Vagina (tissue), 2 donors: ENCODE measurements around the gene TMEM134. TPM values are rescaled to one million over a fixed set of nuclear protein-coding genes. Genes with fewer than 3 reads are reported as not detected.

ENCODE experiments used
- DNase-seq, 2 donors: peaks; one replicate each; pipeline ENCODE4 v3.0.0-alpha.2; 2017; ENCODE audit errors: extremely low spot score in 2 of 2
- H3K27ac ChIP-seq: fragments of 200-600 bp; sonication (generic); one replicate; pipeline ENCODE4 v1.5.1; 2019
- H3K27me3 ChIP-seq: fragments of 200-600 bp; sonication (generic); one replicate; pipeline ENCODE4 v1.5.1; 2019
- H3K36me3 ChIP-seq, 2 donors: fragments of 200-600 bp; sonication (generic); one replicate each; pipeline ENCODE4 v1.5.1; 2017 to 2019
- H3K4me1 ChIP-seq: fragments of 200-600 bp; sonication (generic); one replicate; pipeline ENCODE4 v1.5.1; 2019
- H3K4me3 ChIP-seq, 2 donors: fragments of 200-600 bp; sonication (generic); 1 replicate in 1 of 2; 2 replicates in 1 of 2; pipeline ENCODE4 v1.5.1; 2016 to 2019
- H3K9me3 ChIP-seq: fragments of 200-600 bp; sonication (generic); one replicate; pipeline ENCODE4 v1.5.1; 2019
- POLR2A ChIP-seq, 2 donors: fragments of 450-650 bp; IDR thresholded peaks; one replicate each; pipeline ENCODE4 v1.6.1; 2017; ENCODE audit warnings: antibody characterized with exemption in 2 of 2, mild to moderate bottlenecking in 2 of 2, moderate library complexity in 2 of 2
- POLR2AphosphoS5 ChIP-seq, 2 donors: sonication (generic); formaldehyde crosslinking; IDR thresholded peaks; one replicate each; pipeline ENCODE4 v1.9.0; 2017; ENCODE audit warnings: antibody characterized with exemption in 2 of 2, mild to moderate bottlenecking in 2 of 2, low read depth in 1 of 2; ENCODE audit not compliant: insufficient read depth in 1 of 2
- intact Hi-C: fragments of 100-400 bp; cut with DNase I; formaldehyde crosslinking; loops from one replicate; pipeline ENCODE4 v1.15.1; 2023
- microRNA-seq: library from miRNA; unstranded; fragments of <30 nt; microRNA quantifications from one replicate; pipeline ENCODE4, GENCODE V29; 2017; ENCODE audit warnings: borderline number of aligned reads, borderline replicate concordance
- small RNA-seq: library from RNA; depleted of rRNA; stranded (forward); fragments of <200 nt; gene quantifications from one replicate; pipeline ENCODE3, GENCODE V24; 2016
- total RNA-seq: library from RNA; depleted of rRNA; stranded (reverse); fragments of >200 nt; gene quantifications from one replicate; pipeline ENCODE4 v1.2.3, GENCODE V29; 2016
- TF ChIP-seq, protein P1 (sequence below), 3 experiments: fragments of 450-650 bp in 2 of 3; fragments of 200-600 bp in 1 of 3; sonication (generic) in 1 of 3; IDR thresholded peaks; one replicate each; pipeline ENCODE4 v1.5.1; 2017 to 2019; ENCODE audit warnings: antibody characterized with exemption in 3 of 3, mild to moderate bottlenecking in 2 of 3, moderate library complexity in 2 of 3

The TMEM134 gene
- total RNA-seq, 1 donor from 2014 or later: 88.6 TPM

DNA sequence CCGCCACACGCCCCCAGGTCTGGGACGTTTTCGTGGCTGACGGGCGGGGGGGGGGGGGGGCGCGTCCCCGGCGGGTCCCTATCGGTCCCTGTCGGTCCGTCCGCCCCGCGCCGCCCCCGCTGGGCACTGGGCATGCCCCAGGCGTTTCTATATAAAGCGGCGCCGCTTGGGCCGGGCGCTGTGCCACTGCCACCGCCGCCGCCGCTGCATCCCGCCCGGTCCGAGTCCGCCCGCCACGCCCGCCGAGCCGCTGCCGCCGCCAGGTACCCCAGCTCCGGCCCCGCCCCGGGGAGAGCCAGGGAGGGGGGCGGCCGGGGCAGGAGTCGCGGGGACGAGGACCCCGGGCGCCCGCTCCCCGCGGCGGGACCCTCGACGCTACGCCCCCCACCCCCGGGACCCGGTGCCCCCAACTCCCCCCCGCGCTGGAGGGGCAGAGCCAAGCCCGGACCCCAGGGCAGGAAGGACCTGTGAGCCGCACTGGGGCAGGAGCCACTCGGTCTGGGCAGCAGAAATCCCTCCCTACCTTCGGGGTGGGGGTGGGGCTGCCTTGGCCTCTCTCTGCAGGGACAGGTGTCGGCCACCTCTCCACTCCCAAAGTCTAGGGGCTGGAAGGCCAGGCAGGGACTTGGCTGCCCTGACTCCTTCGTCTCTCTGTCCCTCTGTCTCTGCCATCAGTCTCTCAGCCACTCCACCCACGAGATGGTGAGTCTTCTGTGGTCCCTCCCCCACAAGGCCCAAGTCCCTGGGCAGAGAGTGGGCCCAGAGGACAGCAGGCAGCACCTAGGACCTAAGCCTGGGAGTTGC lies 53.3 kb downstream of the TMEM134 start, which contains the start of gene CARNS1:
Gene CARNS1, plus strand, starts transcription at position 178 of the 804 bp plus-strand sequence. Its CDS starts 522 bp downstream, at position 700.
- Histone ChIP-seq H3K27me3 (peaks cover 5% of the 10 kb centered on the region), H3K4me1 (peaks cover 57% of the 10 kb centered on the region), H3K4me3 (peak within 1 kb of the TSS; percentile 29 to 46), H3K27ac (peak within 1 kb of the TSS; percentile 33), H3K36me3 (no peaks in the 10 kb centered on the region), H3K9me3 (no peaks in the 10 kb centered on the region)
- DNase-seq: no peak
- intact Hi-C loops: no loop called here
- TF ChIP-seq POLR2A (IDR thresholded peaks at IDR 0.05) (no peak), POLR2AphosphoS5 (IDR thresholded peaks at IDR 0.05; ENCODE audit: insufficient read depth in 1 of 2, low read depth in 1 of 2) (no peak)
- TF ChIP-seq, protein P1, sequence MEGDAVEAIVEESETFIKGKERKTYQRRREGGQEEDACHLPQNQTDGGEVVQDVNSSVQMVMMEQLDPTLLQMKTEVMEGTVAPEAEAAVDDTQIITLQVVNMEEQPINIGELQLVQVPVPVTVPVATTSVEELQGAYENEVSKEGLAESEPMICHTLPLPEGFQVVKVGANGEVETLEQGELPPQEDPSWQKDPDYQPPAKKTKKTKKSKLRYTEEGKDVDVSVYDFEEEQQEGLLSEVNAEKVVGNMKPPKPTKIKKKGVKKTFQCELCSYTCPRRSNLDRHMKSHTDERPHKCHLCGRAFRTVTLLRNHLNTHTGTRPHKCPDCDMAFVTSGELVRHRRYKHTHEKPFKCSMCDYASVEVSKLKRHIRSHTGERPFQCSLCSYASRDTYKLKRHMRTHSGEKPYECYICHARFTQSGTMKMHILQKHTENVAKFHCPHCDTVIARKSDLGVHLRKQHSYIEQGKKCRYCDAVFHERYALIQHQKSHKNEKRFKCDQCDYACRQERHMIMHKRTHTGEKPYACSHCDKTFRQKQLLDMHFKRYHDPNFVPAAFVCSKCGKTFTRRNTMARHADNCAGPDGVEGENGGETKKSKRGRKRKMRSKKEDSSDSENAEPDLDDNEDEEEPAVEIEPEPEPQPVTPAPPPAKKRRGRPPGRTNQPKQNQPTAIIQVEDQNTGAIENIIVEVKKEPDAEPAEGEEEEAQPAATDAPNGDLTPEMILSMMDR (IDR thresholded peaks at IDR 0.05): no peak

DNA sequence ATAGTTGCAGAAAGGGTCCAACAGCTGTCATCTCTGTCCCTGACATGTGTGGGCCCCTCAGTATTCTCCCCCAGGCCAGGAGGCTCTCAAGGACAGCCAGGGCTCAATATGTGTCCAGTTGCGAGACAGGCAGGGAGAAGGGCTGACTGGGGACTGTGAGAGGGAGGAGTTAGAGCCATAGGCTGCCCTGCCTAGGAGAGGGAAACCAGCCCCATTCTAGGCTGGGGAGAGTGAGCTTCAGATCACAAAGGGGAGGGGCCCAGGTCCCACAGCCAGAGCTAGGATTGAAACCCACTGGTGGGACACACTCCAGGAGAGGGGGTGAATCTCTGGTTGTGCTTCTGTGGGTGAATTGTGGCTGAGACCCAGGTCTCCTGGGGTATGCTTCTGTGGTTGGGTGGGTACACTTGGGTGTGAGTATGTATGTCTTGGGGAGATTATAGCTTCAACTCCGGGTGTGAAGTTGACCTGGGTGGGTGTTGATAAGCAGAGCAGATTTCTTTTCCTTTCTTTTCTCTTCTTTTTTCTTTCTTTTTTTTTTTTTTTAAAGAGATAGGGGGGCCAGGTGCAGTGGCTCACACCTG lies 55.7 kb downstream of the TMEM134 start:
- Histone ChIP-seq H3K4me1 (peaks cover 37% of the 10 kb centered on the region), H3K9me3 (no peaks in the 10 kb centered on the region), H3K27me3 (peaks cover 5% of the 10 kb centered on the region), H3K4me3 (no peak overlapping the region), H3K36me3 (no peaks in the 10 kb centered on the region), H3K27ac (no peak overlapping the region)
- TF ChIP-seq POLR2AphosphoS5 (IDR thresholded peaks at IDR 0.05; ENCODE audit: insufficient read depth in 1 of 2, low read depth in 1 of 2) (no peak), POLR2A (IDR thresholded peaks at IDR 0.05) (no peak)
- TF ChIP-seq, protein P1 (IDR thresholded peaks at IDR 0.05): no peak
- intact Hi-C loops: no loop called here
- DNase-seq: no peak

DNA sequence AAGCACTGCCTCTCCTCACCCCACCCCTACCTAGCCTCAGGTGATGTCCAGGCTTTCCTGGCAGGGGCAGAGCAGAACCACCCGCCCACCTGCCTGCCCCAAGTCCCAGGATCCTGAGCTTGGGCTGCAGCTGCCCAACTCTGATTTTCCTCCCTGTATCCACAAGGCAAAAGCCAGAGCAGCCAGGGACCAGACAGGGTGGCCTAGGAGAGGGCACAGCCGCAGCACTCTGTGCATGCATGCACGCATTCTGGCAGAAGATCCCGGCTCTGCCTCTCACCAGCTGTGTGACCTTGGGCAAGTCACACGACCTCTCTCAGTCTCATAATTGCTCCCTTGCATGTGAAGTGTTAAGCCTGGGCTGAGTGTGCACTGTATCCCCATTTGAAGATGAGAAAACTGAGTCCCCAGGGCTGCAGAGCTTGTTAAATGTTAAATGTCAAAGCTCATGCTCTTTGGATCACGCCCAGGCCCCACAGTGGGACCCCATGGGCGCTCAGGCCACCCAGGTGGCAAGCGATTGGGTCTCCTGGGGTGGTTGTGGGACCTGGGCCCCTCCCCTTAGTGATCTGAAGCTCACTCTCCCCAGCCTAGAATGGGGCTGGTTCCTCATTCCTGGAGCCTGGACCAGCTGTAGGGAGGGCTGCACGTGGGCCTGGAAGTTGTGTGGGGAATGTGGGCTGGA lies 56.4 kb downstream of the TMEM134 start:
- Histone ChIP-seq H3K27me3 (peaks cover 5% of the 10 kb centered on the region), H3K4me1 (peaks cover 30% of the 10 kb centered on the region), H3K36me3 (no peaks in the 10 kb centered on the region), H3K4me3 (no peak overlapping the region), H3K27ac (no peak overlapping the region), H3K9me3 (no peaks in the 10 kb centered on the region)
- DNase-seq: no peak
- TF ChIP-seq, protein P1 (IDR thresholded peaks at IDR 0.05): no peak
- no peak for TF ChIP-seq POLR2A (IDR thresholded peaks at IDR 0.05)
- no peak for TF ChIP-seq POLR2AphosphoS5 (IDR thresholded peaks at IDR 0.05; ENCODE audit: insufficient read depth in 1 of 2, low read depth in 1 of 2)
- intact Hi-C loops: no loop called here

DNA sequence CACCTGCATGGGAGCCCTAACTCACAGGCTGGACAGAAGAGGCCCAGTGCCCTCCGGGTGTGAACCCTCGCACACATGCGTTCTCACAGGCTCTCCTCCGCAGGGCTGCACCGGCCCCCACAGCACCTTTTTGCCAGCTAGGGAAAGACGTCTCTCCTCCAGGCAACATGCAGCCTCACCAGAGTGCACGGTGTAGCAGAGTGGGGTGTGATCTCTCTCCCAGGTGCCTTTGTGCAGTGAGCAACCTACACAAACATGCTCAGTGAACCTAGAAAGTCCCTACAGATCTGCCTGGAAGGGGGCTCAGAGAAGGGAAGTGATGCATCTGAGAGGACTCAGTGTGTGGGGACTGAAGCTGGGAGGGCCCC lies 57.3 kb downstream of the TMEM134 start:
- Histone ChIP-seq H3K4me3 (no peak overlapping the region), H3K27ac (no peak overlapping the region), H3K4me1 (peaks cover 22% of the 10 kb centered on the region), H3K36me3 (no peaks in the 10 kb centered on the region), H3K27me3 (peaks cover 5% of the 10 kb centered on the region), H3K9me3 (no peaks in the 10 kb centered on the region)
- intact Hi-C loops: no loop called here
- TF ChIP-seq, protein P1 (IDR thresholded peaks at IDR 0.05): no peak
- no peak for TF ChIP-seq POLR2AphosphoS5 (IDR thresholded peaks at IDR 0.05; ENCODE audit: insufficient read depth in 1 of 2, low read depth in 1 of 2)
- no peak for TF ChIP-seq POLR2A (IDR thresholded peaks at IDR 0.05)
- DNase-seq: no peak

Small RNAs within 50 kb of the gene (microRNA-seq; reads per million reads assigned to microRNA genes)
- gene MIR6752: not detected

Small RNAs within 50 kb of the gene (small RNA-seq; reads per million reads assigned to genes)
- gene MIR6752: not detected

Other genes with a start within 250 kb of the TMEM134 start
- 100 TPM for gene GRK2, start 202.8 kb downstream of the TMEM134 start, total RNA-seq
- gene ANKRD13D, start 179.9 kb downstream of the TMEM134 start, total RNA-seq: 62.9 TPM
- 98.0 TPM for gene SSH3, start 165.7 kb downstream of the TMEM134 start, total RNA-seq
- gene POLD4, start 115.7 kb downstream of the TMEM134 start, total RNA-seq: 80.0 TPM
- gene CLCF1, start 95.7 kb downstream of the TMEM134 start, total RNA-seq: 20.6 TPM
- gene RAD9A, start 77.3 kb downstream of the TMEM134 start, total RNA-seq: 20.6 TPM
- 102 TPM for gene PPP1CA, start 67.4 kb downstream of the TMEM134 start, total RNA-seq
- 6.6 TPM for gene TBC1D10C, start 65.2 kb downstream of the TMEM134 start, total RNA-seq
- gene CARNS1, start 53.6 kb downstream of the TMEM134 start, total RNA-seq: 1.7 TPM
- 50.6 TPM for gene RPS6KB2, start 40.8 kb downstream of the TMEM134 start, total RNA-seq
- 18.2 TPM for gene PTPRCAP, start 31.6 kb downstream of the TMEM134 start, total RNA-seq
- gene CORO1B, start 25.8 kb downstream of the TMEM134 start, total RNA-seq: 70.7 TPM
- gene GPR152, start 16.5 kb downstream of the TMEM134 start, total RNA-seq: not detected
- gene CABP4, start 13.9 kb downstream of the TMEM134 start, total RNA-seq: 0.98 TPM
- gene AIP, start 13.8 kb upstream of the TMEM134 start, total RNA-seq: 82.7 TPM
- gene PITPNM1, start 36.1 kb upstream of the TMEM134 start, total RNA-seq: 21.9 TPM
- 46.4 TPM for gene CDK2AP2, start 38.9 kb upstream of the TMEM134 start, total RNA-seq
- gene CABP2, start 54.2 kb upstream of the TMEM134 start, total RNA-seq: not detected
- 2,739 TPM for gene GSTP1, start 114.6 kb upstream of the TMEM134 start, total RNA-seq
- 254 TPM for gene NDUFV1, start 137.7 kb upstream of the TMEM134 start, total RNA-seq
- 23.8 TPM for gene NUDT8, start 160.7 kb upstream of the TMEM134 start, total RNA-seq
- not detected for gene TBX10, start 170.5 kb upstream of the TMEM134 start, total RNA-seq
- gene ACY3, start 181.5 kb upstream of the TMEM134 start, total RNA-seq: not detected
- gene ALDH3B2, start 205.4 kb upstream of the TMEM134 start, total RNA-seq: 19.9 TPM